Activated CD4-positive, alpha-beta T cell treated with anti-CD3 and anti-CD28 coated beads for 36 hours (primary cell): ENCODE data around the gene TMOD2. TPM values are rescaled to one million over a fixed set of nuclear protein-coding genes. Genes with fewer than 3 reads are reported as not detected.

Experiments
- ATAC-seq: fragments of 200-7000 bp; cut with Tn5 transposase; one replicate; pipeline ENCODE4 v1.10.0; 2021; ENCODE audit warnings: mild to moderate bottlenecking, moderate library complexity
- CTCF ChIA-PET: fragments of 350-600 bp; sonication (Branson Sonifier 250); formaldehyde crosslinking; loops from one replicate; lab custom pipeline; 2021; ENCODE audit warnings: antibody characterized with exemption; lab: Charles Lee
- POLR2A ChIA-PET: fragments of 350-600 bp; sonication (Branson Sonifier 250); formaldehyde crosslinking; loops from one replicate; lab custom pipeline; 2021; ENCODE audit warnings: antibody characterized with exemption, inconsistent platforms; lab: Charles Lee
- DNase-seq: peaks from one replicate; pipeline ENCODE4 v3.0.0-alpha.2; 2020
- H3K27ac Mint-ChIP-seq: one replicate; pipeline ENCODE4 v1.8.0; 2021; ENCODE audit warnings: mixed read lengths
- H3K27me3 Mint-ChIP-seq: one replicate; pipeline ENCODE4 v1.8.0; 2021; ENCODE audit warnings: mixed read lengths
- H3K36me3 Mint-ChIP-seq: one replicate; pipeline ENCODE4 v1.8.0; 2021; ENCODE audit warnings: low read depth, mixed read lengths
- H3K4me1 Mint-ChIP-seq: one replicate; pipeline ENCODE4 v1.8.0; 2021; ENCODE audit warnings: mixed read lengths
- H3K4me3 Mint-ChIP-seq: one replicate; pipeline ENCODE4 v1.8.0; 2021; ENCODE audit warnings: mild to moderate bottlenecking, moderate library complexity, mixed read lengths
- H3K9me3 Mint-ChIP-seq: one replicate; pipeline ENCODE4 v1.8.0; 2021; ENCODE audit warnings: low read depth, mixed read lengths
- intact Hi-C, 2 experiments: fragments of 100-400 bp; cut with DNase I in 1 of 2; cut with micrococcal nuclease in 1 of 2; formaldehyde crosslinking; loops; one replicate each; pipeline versions ENCODE4 v1.14.2 to v1.15.1; 2022 to 2024; cut with DNase I, micrococcal nuclease
- total RNA-seq, 2 experiments: library from RNA; stranded (reverse); gene quantifications; one replicate each; pipeline ENCODE4 v1.2.3, GENCODE V29; 2021

Gene TMOD2
- total RNA-seq, 2 experiments from 2014 or later = 5.4 to 6.9 TPM

DNA sequence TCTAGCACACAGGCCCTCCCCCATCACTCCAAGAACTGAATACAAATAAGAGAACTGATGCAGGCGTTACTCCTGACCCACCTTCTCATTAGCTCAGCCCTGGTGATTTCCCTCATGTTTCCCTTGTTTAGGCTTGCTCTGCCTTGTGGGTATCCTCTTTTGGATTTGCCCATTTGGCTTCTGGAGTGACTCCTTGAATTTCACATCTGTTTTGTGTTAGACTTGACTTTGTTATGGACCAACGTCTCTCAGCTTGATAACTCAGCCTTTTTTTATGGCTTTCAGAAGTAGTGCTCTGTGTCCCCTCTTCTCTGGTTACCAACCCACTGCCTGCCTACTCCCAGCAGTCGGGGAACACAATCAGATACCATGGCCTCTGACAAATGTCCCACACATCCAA is 66.8 kb downstream of the TMOD2 start:
- Mint-ChIP-seq H3K4me1 (no peaks in the 10 kb centered on the region), H3K27ac (no peak overlapping the region), H3K36me3 (peaks cover 8% of the 10 kb centered on the region), H3K9me3 (peaks cover 14% of the 10 kb centered on the region), H3K27me3 (no peaks in the 10 kb centered on the region), H3K4me3 (no peak overlapping the region)
- ATAC-seq (no peak), DNase-seq (no peak)
- ChIA-PET CTCF (no interaction called here), POLR2A (no interaction called here)
- intact Hi-C loops = no loop called here

DNA sequence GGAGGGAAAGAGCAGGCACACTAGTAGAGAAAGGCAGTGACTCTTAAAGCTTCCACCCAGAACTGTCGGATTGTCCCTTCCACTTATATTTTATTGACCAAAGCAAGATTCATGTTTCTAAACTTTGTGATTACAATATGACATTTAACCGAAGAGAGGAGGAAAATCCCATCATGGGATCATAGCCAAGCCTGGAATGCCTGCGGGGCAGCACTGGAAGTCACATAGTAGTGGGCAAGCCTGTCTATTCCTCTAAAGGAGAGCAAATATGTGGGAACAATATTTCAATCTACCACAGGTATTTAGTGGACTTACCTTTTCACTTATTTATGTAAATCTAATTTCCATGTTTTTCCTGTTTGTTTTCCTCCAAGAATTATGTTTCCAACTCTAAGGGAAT is 74.3 kb downstream of the TMOD2 start:
- intact Hi-C loops = loop anchor here in 1 of 2 experiments (5.0 kb wide), 2 partner anchors 73 to 197 kb away; partner anchors contain the start of gene TMOD2
- ATAC-seq = no peak
- Mint-ChIP-seq H3K4me3 (no peak overlapping the region), H3K27ac (no peak overlapping the region), H3K27me3 (no peaks in the 10 kb centered on the region), H3K9me3 (peaks cover 9% of the 10 kb centered on the region), H3K36me3 (peaks cover 3% of the 10 kb centered on the region), H3K4me1 (peaks cover 11% of the 10 kb centered on the region)
- CTCF ChIA-PET = interaction anchor here (0.6 to 1.6 kb wide), 3 partner anchors 62 to 516 kb away, joined by 3 to 5 read pairs (median 3); partner anchors contain the start of gene LYSMD2
- no peak for DNase-seq
- POLR2A ChIA-PET = interaction anchor here (0.6 kb wide), 1 partner anchor 18 kb away, joined by 4 read pairs; no protein-coding TSS in a partner anchor

DNA sequence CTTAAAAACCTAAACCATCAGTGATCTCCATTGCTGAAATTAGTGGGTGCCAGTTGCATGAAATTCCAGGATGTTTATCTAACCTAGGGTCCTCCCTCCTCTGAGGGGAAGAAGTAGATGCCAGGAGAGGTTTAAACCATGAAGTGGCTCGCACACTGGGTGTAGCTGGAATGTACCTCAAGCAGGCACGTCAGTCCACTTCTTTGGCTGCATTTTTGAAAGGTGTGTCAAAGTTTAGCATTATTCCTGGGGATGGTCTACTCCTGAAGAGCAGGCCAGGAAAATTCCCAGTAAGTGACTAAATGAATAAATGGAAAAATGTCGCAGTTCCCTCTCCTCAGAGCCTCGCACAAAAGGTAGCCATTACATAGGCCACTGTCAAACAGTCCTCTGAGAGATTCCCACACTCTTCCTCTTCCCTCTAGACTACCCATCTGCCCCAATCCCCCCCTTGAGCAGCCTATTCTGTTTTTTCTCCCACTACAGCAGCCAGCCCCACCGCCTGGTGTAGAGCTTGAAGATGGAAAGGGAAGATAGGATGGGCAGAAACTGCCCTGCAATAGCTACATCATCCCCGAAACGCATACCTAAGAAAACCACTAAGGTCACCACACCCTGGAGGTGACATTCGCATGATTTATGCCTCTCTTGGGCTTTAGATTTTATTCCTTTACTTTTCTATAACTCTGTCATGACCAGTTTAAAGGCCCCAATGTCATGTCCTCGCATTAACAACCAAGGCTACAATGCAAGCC is 77.4 kb downstream of the TMOD2 start:
- Mint-ChIP-seq H3K4me1 (peaks cover 38% of the 10 kb centered on the region), H3K4me3 (peak overlapping the region; percentile 84), H3K36me3 (peaks cover 2% of the 10 kb centered on the region), H3K9me3 (no peaks in the 10 kb centered on the region), H3K27ac (no peak overlapping the region), H3K27me3 (no peaks in the 10 kb centered on the region)
- DNase-seq = no peak
- ATAC-seq = no peak
- POLR2A ChIA-PET = no interaction called here
- CTCF ChIA-PET = interaction anchor here (0.7 to 2.5 kb wide), 2 partner anchors 13 to 197 kb away, joined by 3 to 8 read pairs; no protein-coding TSS in a partner anchor
- intact Hi-C loops = loop anchor here in 1 of 2 experiments (1.0 to 5.0 kb wide), 3 partner anchors 76 to 194 kb away; partner anchors contain the start of genes LEO1 and TMOD2

DNA sequence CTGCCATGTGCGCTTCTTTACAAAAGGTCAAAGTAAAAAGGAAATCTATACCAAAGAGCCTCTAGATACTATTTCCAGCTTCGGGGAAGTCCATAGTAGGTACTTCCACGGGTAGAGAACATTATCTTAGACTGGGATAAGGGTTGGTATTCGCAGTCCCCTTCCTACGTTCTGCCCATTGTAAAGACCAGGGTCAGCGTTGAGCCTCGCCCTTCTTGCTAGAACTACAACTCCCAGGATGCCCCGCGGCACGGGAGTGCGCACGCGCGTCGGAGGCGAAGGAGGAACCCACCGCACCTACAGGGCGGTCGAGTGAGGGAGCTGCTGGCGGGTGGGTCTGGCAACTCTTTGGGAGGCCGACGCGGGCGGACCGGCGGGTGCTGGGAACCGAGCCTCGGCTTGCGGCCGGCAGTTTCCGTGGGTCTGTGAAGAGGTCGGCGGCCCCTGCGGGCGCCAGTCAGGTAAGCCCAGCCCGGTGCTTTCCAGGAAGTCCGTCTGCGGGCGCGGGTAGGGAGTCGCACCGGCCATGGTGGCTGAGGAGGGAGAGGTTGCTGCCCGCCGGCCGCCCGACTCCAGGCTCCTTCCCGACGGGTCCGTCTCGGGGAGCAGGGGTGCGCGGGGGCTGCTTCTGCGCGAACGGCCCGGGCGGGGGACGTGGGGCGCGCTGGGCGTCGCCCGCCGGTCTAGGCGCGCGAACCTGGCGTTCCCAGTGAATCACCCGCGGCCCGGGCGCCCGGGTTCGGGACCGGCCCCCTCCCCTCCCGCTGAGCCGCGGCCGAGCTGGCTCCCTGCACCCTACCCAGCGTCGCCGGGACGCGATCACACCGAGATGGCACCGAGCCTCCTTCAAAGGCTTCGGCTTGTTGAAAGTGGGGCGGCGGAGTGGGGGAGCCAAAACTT is 78.2 kb downstream of the TMOD2 start, which contains the start of gene TMOD3:
TSS of gene TMOD3 (plus strand) at position 278 of the 900 bp plus-strand sequence. CDS start 33,232 bp downstream, outside the sequence.
- Mint-ChIP-seq H3K36me3 (peaks cover 2% of the 10 kb centered on the region), H3K4me1 (peaks cover 46% of the 10 kb centered on the region), H3K27ac (peak within 1 kb of the TSS; percentile 89), H3K9me3 (no peaks in the 10 kb centered on the region), H3K27me3 (no peaks in the 10 kb centered on the region), H3K4me3 (peak within 1 kb of the TSS; percentile 84)
- intact Hi-C loops = loop anchor here (1.0 to 10.0 kb wide), 8 partner anchors 31 to 1145 kb away; partner anchors contain the start of genes LEO1 (in 1 of the 2), LYSMD2 (in 1 of the 2), SPPL2A (in 1 of the 2) and TMOD2 (in 1 of the 2)
- DNase-seq (peak; percentile 93), ATAC-seq (peak; percentile 81)
- ChIA-PET CTCF (interaction anchor here (2.5 kb wide), 1 partner anchor 12 kb away, joined by 8 read pairs; no protein-coding TSS in a partner anchor), POLR2A (interaction anchor here (1.0 kb wide), 1 partner anchor 9 kb away, joined by 3 read pairs; no protein-coding TSS in a partner anchor)

DNA sequence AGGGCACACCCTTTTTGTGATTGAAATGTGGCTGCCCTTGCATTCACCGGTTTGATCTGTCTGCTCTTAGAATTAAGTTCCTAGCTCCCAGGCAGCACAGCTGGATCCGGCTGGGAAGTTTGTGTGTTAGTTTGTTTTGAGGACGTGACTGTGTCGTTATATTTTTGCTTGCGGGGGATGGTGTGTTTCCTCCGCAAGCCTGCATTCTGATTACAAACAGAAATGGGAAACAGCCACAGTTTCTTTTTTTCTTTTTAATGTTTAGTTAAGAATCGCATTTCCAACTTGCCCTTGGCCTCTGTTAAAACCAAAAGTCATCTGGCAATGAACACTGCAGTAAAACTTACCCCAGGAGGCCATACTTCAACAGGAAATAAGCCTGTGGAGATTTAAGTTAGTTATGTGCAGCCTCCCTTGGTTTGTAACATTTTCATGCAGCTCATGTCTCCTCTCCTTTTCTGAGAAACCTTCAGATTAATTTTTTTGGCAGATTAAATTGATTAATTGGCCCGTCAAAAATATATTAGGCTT is 78.9 kb downstream of the TMOD2 start:
- ChIA-PET POLR2A (interaction anchor here (0.7 to 1.0 kb wide), 2 partner anchors 8 to 94 kb away, joined by 3 read pairs; no protein-coding TSS in a partner anchor), CTCF (interaction anchor here (0.5 to 2.5 kb wide), 3 partner anchors 12 to 59 kb away, joined by 3 to 8 read pairs (median 3); no protein-coding TSS in a partner anchor)
- intact Hi-C loops = loop anchor here (1.0 to 10.0 kb wide), 5 partner anchors 30 to 1146 kb away; partner anchors contain the start of genes LYSMD2 (in 1 of the 2), SPPL2A (in 1 of the 2) and TRPM7 (in 1 of the 2)
- peaks cover 53% of the 10 kb centered on the region for H3K4me1 Mint-ChIP-seq
- no peaks in the 10 kb centered on the region for H3K9me3 Mint-ChIP-seq
- peak; percentile 11 for ATAC-seq
- H3K27me3 Mint-ChIP-seq = no peaks in the 10 kb centered on the region
- peak overlapping the region; percentile 84 for H3K4me3 Mint-ChIP-seq
- DNase-seq = no peak
- peaks cover 5% of the 10 kb centered on the region for H3K36me3 Mint-ChIP-seq
- peak overlapping the region; percentile 89 for H3K27ac Mint-ChIP-seq

DNA sequence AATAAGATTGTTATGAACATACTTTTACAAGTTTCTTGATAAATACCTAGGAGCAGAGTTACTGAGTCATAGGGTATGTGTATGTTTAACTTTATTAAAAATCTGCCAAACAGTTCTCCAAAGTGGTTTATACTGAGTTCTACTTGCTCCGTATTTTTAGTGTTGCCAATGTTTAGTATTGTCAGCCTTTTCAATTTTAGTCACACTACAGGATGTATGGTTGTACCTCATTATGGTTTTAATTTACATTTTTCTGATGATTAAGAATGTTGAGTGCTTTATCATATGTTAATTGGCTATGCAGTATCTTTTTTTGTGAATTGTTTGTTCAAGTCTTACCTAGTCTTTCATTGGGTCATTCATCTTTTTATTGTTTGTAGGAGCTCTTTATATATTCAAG is 82.4 kb downstream of the TMOD2 start:
- Mint-ChIP-seq H3K27me3 (no peaks in the 10 kb centered on the region), H3K4me3 (peak overlapping the region; percentile 23), H3K4me1 (peaks cover 76% of the 10 kb centered on the region), H3K9me3 (no peaks in the 10 kb centered on the region), H3K36me3 (peaks cover 5% of the 10 kb centered on the region), H3K27ac (peak overlapping the region; percentile 32)
- POLR2A ChIA-PET = no interaction called here
- intact Hi-C loops = loop anchor here (2.0 to 10.0 kb wide), 3 partner anchors 97 to 1149 kb away; partner anchors contain the start of genes LYSMD2 (in 1 of the 2), SPPL2A (in 1 of the 2) and TRPM7 (in 1 of the 2)
- DNase-seq = no peak
- peak; percentile 47 for ATAC-seq
- CTCF ChIA-PET = no interaction called here

DNA sequence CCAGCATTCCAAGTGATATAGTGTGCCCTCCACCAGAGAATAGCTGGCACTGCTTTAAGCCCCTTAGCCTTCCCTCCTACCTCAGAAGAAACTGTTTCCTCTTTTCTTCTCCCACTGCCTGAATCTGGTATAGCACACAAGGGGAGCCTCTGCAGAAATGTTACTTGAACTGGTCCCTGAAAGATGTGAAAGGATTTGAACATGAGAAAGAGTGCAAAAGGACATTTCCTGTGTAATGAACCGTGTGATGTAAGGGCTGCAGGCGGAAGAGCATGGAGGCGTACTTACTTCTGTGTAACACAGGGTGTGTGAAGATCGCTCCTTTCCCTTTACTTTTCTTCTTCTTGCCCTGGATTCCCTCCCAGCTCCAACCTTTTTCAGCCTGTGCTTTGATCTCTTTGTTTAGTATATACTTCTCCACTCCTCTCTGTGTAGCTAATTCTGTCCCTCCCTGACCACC is 86.4 kb downstream of the TMOD2 start:
- peaks cover 3% of the 10 kb centered on the region for H3K36me3 Mint-ChIP-seq
- H3K27me3 Mint-ChIP-seq = no peaks in the 10 kb centered on the region
- H3K4me3 Mint-ChIP-seq = peak overlapping the region; percentile 37
- no peaks in the 10 kb centered on the region for H3K9me3 Mint-ChIP-seq
- DNase-seq (peak; percentile 48), ATAC-seq (peak; percentile 69)
- intact Hi-C loops = loop anchor here in 1 of 2 experiments (10.0 kb wide), 2 partner anchors 1073 to 1153 kb away; partner anchors contain the start of genes SPPL2A and TRPM7
- POLR2A ChIA-PET = interaction anchor here (1.1 kb wide), 1 partner anchor 8 kb away, joined by 3 read pairs; no protein-coding TSS in a partner anchor
- H3K27ac Mint-ChIP-seq = peak overlapping the region; percentile 64
- CTCF ChIA-PET = interaction anchor here (0.7 to 1.2 kb wide), 5 partner anchors 17 to 121 kb away, joined by 3 to 4 read pairs (median 3); no protein-coding TSS in a partner anchor
- peaks cover 84% of the 10 kb centered on the region for H3K4me1 Mint-ChIP-seq

DNA sequence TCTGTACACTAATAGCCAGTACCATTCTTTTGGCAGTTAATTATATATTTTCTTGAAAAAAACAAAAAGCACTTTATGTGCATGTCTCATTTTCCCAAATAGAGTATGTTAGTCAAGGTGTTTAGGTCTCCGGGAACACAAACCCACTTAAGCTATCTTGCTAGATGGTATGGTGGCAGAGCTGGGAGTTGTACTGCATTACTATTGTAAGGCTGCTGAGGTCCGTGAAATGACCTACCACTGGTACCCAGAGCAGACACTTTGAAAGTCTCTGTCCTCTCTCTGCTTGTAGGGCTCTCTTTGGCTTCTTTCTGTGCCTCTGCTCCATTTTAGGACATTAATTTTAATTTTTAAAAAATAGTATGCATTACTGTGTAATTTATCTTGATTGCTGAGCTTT is 86.9 kb downstream of the TMOD2 start:
- ChIA-PET CTCF (interaction anchor here (0.7 to 1.6 kb wide), 6 partner anchors 11 to 121 kb away, joined by 3 to 4 read pairs (median 4); no protein-coding TSS in a partner anchor), POLR2A (interaction anchor here (1.1 kb wide), 1 partner anchor 8 kb away, joined by 3 read pairs; no protein-coding TSS in a partner anchor)
- H3K4me3 Mint-ChIP-seq = peak overlapping the region; percentile 37
- H3K36me3 Mint-ChIP-seq = peaks cover 3% of the 10 kb centered on the region
- no peak overlapping the region for H3K27ac Mint-ChIP-seq
- DNase-seq (no peak), ATAC-seq (no peak)
- no peaks in the 10 kb centered on the region for H3K27me3 Mint-ChIP-seq
- intact Hi-C loops = loop anchor here in 1 of 2 experiments (10.0 kb wide), 2 partner anchors 1073 to 1153 kb away; partner anchors contain the start of genes SPPL2A and TRPM7
- H3K4me1 Mint-ChIP-seq = peaks cover 86% of the 10 kb centered on the region
- H3K9me3 Mint-ChIP-seq = no peaks in the 10 kb centered on the region

DNA sequence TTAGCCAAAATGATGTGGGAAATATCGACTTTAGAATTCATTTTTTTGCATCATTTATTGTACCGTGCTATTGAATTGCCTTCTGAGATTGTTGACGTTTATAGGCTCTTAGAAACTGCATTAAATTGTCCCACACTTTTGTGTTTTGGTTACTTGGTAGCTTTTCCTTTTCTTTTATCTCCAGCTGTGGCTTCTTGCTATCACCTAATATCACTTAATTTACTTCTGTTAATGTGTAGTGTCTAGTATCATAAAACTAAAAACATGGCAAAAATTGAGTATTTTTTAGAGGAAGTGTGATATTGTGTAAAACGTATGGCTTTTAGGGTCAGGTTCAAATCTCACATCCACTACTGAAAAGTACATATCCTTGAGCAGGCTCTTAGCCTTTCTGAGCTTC is 89.3 kb downstream of the TMOD2 start:
- POLR2A ChIA-PET = no interaction called here
- intact Hi-C loops = no loop called here
- DNase-seq (no peak), ATAC-seq (no peak)
- CTCF ChIA-PET = interaction anchor here (0.9 to 2.3 kb wide), 4 partner anchors 11 to 63 kb away, joined by 3 to 8 read pairs (median 4); partner anchors contain the start of gene TMOD3
- no peaks in the 10 kb centered on the region for H3K27me3 Mint-ChIP-seq
- H3K4me1 Mint-ChIP-seq = peaks cover 80% of the 10 kb centered on the region
- H3K9me3 Mint-ChIP-seq = no peaks in the 10 kb centered on the region
- H3K4me3 Mint-ChIP-seq = no peak overlapping the region
- no peak overlapping the region for H3K27ac Mint-ChIP-seq
- H3K36me3 Mint-ChIP-seq = no peaks in the 10 kb centered on the region
